IMR-90 (cell line): Measurements from ENCODE around the gene PVALEF. TPM values are rescaled to one million over a fixed set of nuclear protein-coding genes. Genes with fewer than 3 reads are reported as not detected.

Experiments used
- ATAC-seq: fragments of 200-7000 bp; cut with Tn5 transposase; 2 replicates; pipeline ENCODE4 v1.9.1; 2020; ENCODE audit warnings: low read depth, mild to moderate bottlenecking, moderate library complexity
- BruUV-seq: library from RNA; stranded (reverse); fragments of 400-500 nt; replicated peaks from 2 replicates; lab custom pipeline; 2021; lab: Mats Ljungman, UMichigan
- CTCF ChIA-PET: fragments of 300-600 bp; formaldehyde crosslinking; extraction: SDS; loops from one replicate; lab custom pipeline; 2021; ENCODE audit warnings: antibody characterized with exemption; lab: Yijun Ruan, JAX
- POLR2A ChIA-PET: fragments of 300-600 bp; sonication (Branson Sonifier 250); formaldehyde crosslinking; loops from one replicate; lab custom pipeline; 2022; ENCODE audit warnings: antibody characterized with exemption; ENCODE audit not compliant: unreplicated experiment; lab: Charles Lee
- DNase-seq: peaks from one replicate; pipeline ENCODE4 v3.0.0; 2013
- H2AFZ ChIP-seq: replicated peaks from 2 replicates; pipeline ENCODE3; 2013; ENCODE audit warnings: low read length, mild to moderate bottlenecking; ENCODE audit not compliant: poor library complexity
- H2AK5ac ChIP-seq: 2 replicates; pipeline ENCODE4 v1.6.1; 2013; ENCODE audit warnings: low read depth, low read length, inconsistent platforms
- H2AK9ac ChIP-seq: replicated peaks from 2 replicates; pipeline ENCODE3; 2013; ENCODE audit warnings: mild to moderate bottlenecking, low read depth, low read length, moderate library complexity; ENCODE audit not compliant: poor library complexity
- H2BK120ac ChIP-seq: 2 replicates; pipeline ENCODE4 v1.6.1; 2013; ENCODE audit warnings: low read depth, low read length, inconsistent platforms
- H2BK15ac ChIP-seq: 3 replicates; pipeline ENCODE4 v1.6.1; 2013; ENCODE audit warnings: low read depth, low read length, inconsistent platforms
- H2BK20ac ChIP-seq: 2 replicates; pipeline ENCODE4 v1.6.1; 2013; ENCODE audit warnings: low read depth, mild to moderate bottlenecking, inconsistent platforms, low read length, moderate library complexity
- H2BK5ac ChIP-seq: 2 replicates; pipeline ENCODE4 v1.6.1; 2013; ENCODE audit warnings: mild to moderate bottlenecking, low read depth, low read length, inconsistent platforms; ENCODE audit not compliant: poor library complexity, severe bottlenecking
- H3K14ac ChIP-seq: replicated peaks from 2 replicates; pipeline ENCODE4 v1.6.1; 2013; ENCODE audit warnings: low read depth, low read length, inconsistent platforms
- H3K18ac ChIP-seq: 2 replicates; pipeline ENCODE4 v1.6.1; 2013; ENCODE audit warnings: low read depth, low read length, control low read depth
- H3K23ac ChIP-seq: 2 replicates; pipeline ENCODE4 v1.6.1; 2013; ENCODE audit warnings: low read depth, low read length, inconsistent platforms
- H3K27ac ChIP-seq: 2 replicates; pipeline ENCODE4 v1.5.1; 2013; ENCODE audit warnings: mild to moderate bottlenecking, control low read depth, low read length; ENCODE audit not compliant: insufficient read depth
- H3K27me3 ChIP-seq: 2 replicates; pipeline ENCODE4 v1.6.1; 2013; ENCODE audit warnings: low read length; ENCODE audit not compliant: control insufficient read depth, insufficient read depth
- H3K36me3 ChIP-seq: 2 replicates; pipeline ENCODE4 v1.6.1; 2013; ENCODE audit warnings: low read length, mixed read lengths; ENCODE audit not compliant: control insufficient read depth, insufficient read depth
- H3K4ac ChIP-seq: 2 replicates; pipeline ENCODE4 v1.6.1; 2013; ENCODE audit warnings: low read depth, low read length, inconsistent platforms
- H3K4me1 ChIP-seq: 2 replicates; pipeline ENCODE4 v1.6.1; 2013; ENCODE audit warnings: low read length, mixed read lengths; ENCODE audit not compliant: control insufficient read depth, insufficient read depth
- H3K4me2 ChIP-seq: 2 replicates; pipeline ENCODE4 v1.6.1; 2013; ENCODE audit warnings: low read depth, mild to moderate bottlenecking, control low read depth, low read length, moderate library complexity
- H3K4me3 ChIP-seq: 2 replicates; pipeline ENCODE4 v1.5.1; 2013; ENCODE audit warnings: low read depth, mild to moderate bottlenecking, control low read depth, low read length, moderate library complexity; ENCODE audit not compliant: insufficient read depth
- H3K56ac ChIP-seq: 2 replicates; pipeline ENCODE4 v1.6.1; 2013; ENCODE audit warnings: low read length, inconsistent platforms; ENCODE audit not compliant: insufficient read depth; ENCODE audit errors: extremely low read depth
- H3K79me1 ChIP-seq, 2 experiments: 2 replicates each; pipeline ENCODE4 v1.6.1; 2013; ENCODE audit warnings: low read length in 2 of 2, inconsistent platforms in 1 of 2, low read depth in 1 of 2
- H3K9ac ChIP-seq: 2 replicates; pipeline ENCODE4 v1.6.1; 2013; ENCODE audit warnings: low read depth, low read length, control low read depth
- H3K9me1 ChIP-seq: 2 replicates; pipeline ENCODE4 v1.6.1; 2013; ENCODE audit warnings: low read length, inconsistent platforms; ENCODE audit not compliant: insufficient read depth
- H3K9me3 ChIP-seq: 2 replicates; pipeline ENCODE4 v1.6.1; 2013; ENCODE audit warnings: low read length; ENCODE audit not compliant: control insufficient read depth, insufficient read depth
- H4K20me1 ChIP-seq: 2 replicates; pipeline ENCODE4 v1.6.1; 2013; ENCODE audit warnings: low read length, inconsistent platforms; ENCODE audit not compliant: insufficient read depth
- H4K5ac ChIP-seq: 2 replicates; pipeline ENCODE4 v1.6.1; 2013; ENCODE audit warnings: mild to moderate bottlenecking, low read depth, low read length, control low read depth
- H4K8ac ChIP-seq, 2 experiments: 2 replicates each; pipeline ENCODE4 v1.6.1; 2013; ENCODE audit warnings: low read depth in 2 of 2, low read length in 2 of 2, control low read depth in 1 of 2, inconsistent platforms in 1 of 2
- H4K91ac ChIP-seq: 2 replicates; pipeline ENCODE4 v1.6.1; 2013; ENCODE audit warnings: low read depth, low read length, inconsistent platforms; ENCODE audit not compliant: insufficient read depth
- BHLHE40 ChIP-seq: fragments of 150-350 bp; IDR thresholded peaks from 2 replicates; pipeline ENCODE4 v1.6.1; 2016; ENCODE audit warnings: mild to moderate bottlenecking, low read depth, low read length
- CEBPB ChIP-seq: IDR thresholded peaks from 2 replicates; pipeline ENCODE4 v1.6.1; 2012; ENCODE audit warnings: low read depth, low read length, improper control_type of control experiment
- CHD1 ChIP-seq: IDR thresholded peaks from 2 replicates; pipeline ENCODE4 v1.6.1; 2012; ENCODE audit warnings: low read depth, low read length, improper control_type of control experiment
- FOS ChIP-seq: fragments of 150-350 bp; IDR thresholded peaks from 2 replicates; pipeline ENCODE4 v1.6.1; 2016; ENCODE audit warnings: low read depth, low read length
- MAFK ChIP-seq: IDR thresholded peaks from 2 replicates; pipeline ENCODE4 v1.6.1; 2012; ENCODE audit warnings: low read depth, low read length, improper control_type of control experiment
- MAZ ChIP-seq: IDR thresholded peaks from 2 replicates; pipeline ENCODE4 v1.6.1; 2012; ENCODE audit warnings: low read depth, mild to moderate bottlenecking, low read length, improper control_type of control experiment, moderate library complexity, borderline replicate concordance
- MXI1 ChIP-seq: IDR thresholded peaks from 2 replicates; pipeline ENCODE4 v1.6.1; 2012; ENCODE audit warnings: low read depth, mild to moderate bottlenecking, low read length, moderate library complexity, borderline replicate concordance
- POLR2A ChIP-seq: IDR thresholded peaks from 2 replicates; pipeline ENCODE4 v1.6.1; 2012; ENCODE audit warnings: mild to moderate bottlenecking, low read depth, low read length
- RCOR1 ChIP-seq: IDR thresholded peaks from 2 replicates; pipeline ENCODE4 v1.6.1; 2012; ENCODE audit warnings: mild to moderate bottlenecking, low read length, improper control_type of control experiment; ENCODE audit not compliant: insufficient replicate concordance
- RFX5 ChIP-seq: IDR thresholded peaks from 2 replicates; pipeline ENCODE4 v1.8.0; 2012; ENCODE audit warnings: low read depth, mild to moderate bottlenecking, low read length, moderate library complexity
- WGBS, 2 experiments: methylation state at CpG; one replicate each; pipeline versions ENCODE4 v1.1.5 to v1.1.7; 2013; ENCODE audit warnings: missing lambda C conversion rate in 2 of 2; ENCODE audit not compliant: insufficient read length in 1 of 2; ENCODE audit errors: extremely low coverage in 2 of 2; 5-methylcytosine and 5-hydroxymethylcytosine counted together
- dilution Hi-C: fragments of 300-500 bp; cut with HindIII; formaldehyde crosslinking; loops from one replicate; pipeline ENCODE4 v1.14.3; 2018; ENCODE audit warnings: low sequenced_read_pairs; ENCODE audit not compliant: unreplicated experiment
- in situ Hi-C: fragments of 300-500 bp; cut with MboI; formaldehyde crosslinking; loops from 3 replicates; pipeline ENCODE4 v1.14.3; 2019; ENCODE audit warnings: low sequenced_read_pairs, inconsistent platforms, mixed read lengths
- intact Hi-C: fragments of 100-400 bp; cut with micrococcal nuclease; formaldehyde crosslinking; loops from 2 replicates; pipeline ENCODE4 v1.10.0; 2022
- polyA plus RNA-seq, 3 experiments: library from polyadenylated mRNA; depleted of rRNA; stranded (reverse); fragments of >200 nt; gene quantifications; 2 replicates each; pipeline ENCODE4 v1.2.3, GENCODE V29; 2012; ENCODE audit warnings: low replicate concordance in 1 of 3
- total RNA-seq: library from RNA; depleted of rRNA; stranded (reverse); fragments of >200 nt; gene quantifications from 2 replicates; pipeline ENCODE4 v1.2.3, GENCODE V29; 2012
- TF ChIP-seq, protein P1 (sequence below): conservative IDR thresholded peaks from 2 replicates; pipeline ENCODE4 v1.5.1; 2012; ENCODE audit warnings: mild to moderate bottlenecking, low read depth, low read length, improper control_type of control experiment
- TF ChIP-seq, protein P2 (sequence below): fragments of 150-350 bp; IDR thresholded peaks from 2 replicates; pipeline ENCODE4 v1.6.1; 2016; ENCODE audit warnings: low read depth, mild to moderate bottlenecking, low read length, moderate library complexity, borderline replicate concordance

PVALEF gene
- total and polyA plus RNA-seq, 2 of the 4 experiments (the other 2 are of a cell fraction), result not detected

DNA sequence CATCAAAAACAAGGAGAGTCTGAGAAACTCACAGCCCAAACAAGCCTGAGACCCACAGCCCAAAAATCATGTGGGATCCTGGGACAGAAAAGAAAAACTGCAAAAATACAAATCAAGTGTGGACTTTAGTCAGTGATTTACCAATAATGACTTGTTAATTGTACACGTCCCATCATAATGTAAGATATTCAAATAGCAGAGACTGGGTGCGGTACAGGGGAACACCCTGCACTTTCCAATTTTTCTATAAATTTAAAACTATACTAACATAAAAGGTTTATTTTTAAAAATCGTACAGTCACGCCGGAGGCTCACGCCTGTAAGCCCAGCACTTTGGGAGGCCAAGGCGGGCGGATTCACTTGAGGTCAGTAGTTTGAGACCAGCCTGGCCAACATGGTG is 48.7 kb downstream of the PVALEF start:
- Histone ChIP-seq H3K23ac (no peak overlapping the region), H3K36me3 (no peaks in the 10 kb centered on the region), H2BK15ac (no peak overlapping the region), H3K9ac (no peak overlapping the region), H2BK20ac (no peak overlapping the region), H4K91ac (no peak overlapping the region), H2BK5ac (no peak overlapping the region), H4K5ac (no peak overlapping the region), H3K27me3 (no peaks in the 10 kb centered on the region), H3K14ac (no peak overlapping the region), H3K4me1 (no peaks in the 10 kb centered on the region), H3K18ac (no peak overlapping the region), H2AK5ac (no peak overlapping the region), H3K27ac (no peak overlapping the region), H4K8ac (no peak overlapping the region), H3K4ac (no peak overlapping the region), H3K4me3 (no peak overlapping the region), H3K4me2 (no peak overlapping the region), H2BK120ac (no peak overlapping the region), H2AFZ (no peak overlapping the region), H3K79me1 (peaks cover 0 to 6% of the 10 kb centered on the region in 2 experiments; a peak in 1 of 4 replicates), H3K9me1 (no peaks in the 10 kb centered on the region), H2AK9ac (no peak overlapping the region), H4K20me1 (no peaks in the 10 kb centered on the region; the same call in 1 of the 2 replicates), H3K56ac (no peak overlapping the region), H3K9me3 (no peaks in the 10 kb centered on the region)
- intact Hi-C loops (no loop called here), dilution Hi-C loops (no loop called here), in situ Hi-C loops (no loop called here)
- BruUV-seq, result no TSS peak
- no peak for DNase-seq
- no peak for ATAC-seq
- TF ChIP-seq FOS (no peak), MAFK (no peak), CEBPB (no peak), CHD1 (no peak), POLR2A (no peak), MAZ (no peak), RCOR1 (no peak), BHLHE40 (no peak), MXI1 (no peak), RFX5 (no peak)
- TF ChIP-seq, protein P1, sequence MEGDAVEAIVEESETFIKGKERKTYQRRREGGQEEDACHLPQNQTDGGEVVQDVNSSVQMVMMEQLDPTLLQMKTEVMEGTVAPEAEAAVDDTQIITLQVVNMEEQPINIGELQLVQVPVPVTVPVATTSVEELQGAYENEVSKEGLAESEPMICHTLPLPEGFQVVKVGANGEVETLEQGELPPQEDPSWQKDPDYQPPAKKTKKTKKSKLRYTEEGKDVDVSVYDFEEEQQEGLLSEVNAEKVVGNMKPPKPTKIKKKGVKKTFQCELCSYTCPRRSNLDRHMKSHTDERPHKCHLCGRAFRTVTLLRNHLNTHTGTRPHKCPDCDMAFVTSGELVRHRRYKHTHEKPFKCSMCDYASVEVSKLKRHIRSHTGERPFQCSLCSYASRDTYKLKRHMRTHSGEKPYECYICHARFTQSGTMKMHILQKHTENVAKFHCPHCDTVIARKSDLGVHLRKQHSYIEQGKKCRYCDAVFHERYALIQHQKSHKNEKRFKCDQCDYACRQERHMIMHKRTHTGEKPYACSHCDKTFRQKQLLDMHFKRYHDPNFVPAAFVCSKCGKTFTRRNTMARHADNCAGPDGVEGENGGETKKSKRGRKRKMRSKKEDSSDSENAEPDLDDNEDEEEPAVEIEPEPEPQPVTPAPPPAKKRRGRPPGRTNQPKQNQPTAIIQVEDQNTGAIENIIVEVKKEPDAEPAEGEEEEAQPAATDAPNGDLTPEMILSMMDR, result no peak
- TF ChIP-seq, protein P2, sequence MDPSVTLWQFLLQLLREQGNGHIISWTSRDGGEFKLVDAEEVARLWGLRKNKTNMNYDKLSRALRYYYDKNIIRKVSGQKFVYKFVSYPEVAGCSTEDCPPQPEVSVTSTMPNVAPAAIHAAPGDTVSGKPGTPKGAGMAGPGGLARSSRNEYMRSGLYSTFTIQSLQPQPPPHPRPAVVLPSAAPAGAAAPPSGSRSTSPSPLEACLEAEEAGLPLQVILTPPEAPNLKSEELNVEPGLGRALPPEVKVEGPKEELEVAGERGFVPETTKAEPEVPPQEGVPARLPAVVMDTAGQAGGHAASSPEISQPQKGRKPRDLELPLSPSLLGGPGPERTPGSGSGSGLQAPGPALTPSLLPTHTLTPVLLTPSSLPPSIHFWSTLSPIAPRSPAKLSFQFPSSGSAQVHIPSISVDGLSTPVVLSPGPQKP, result no peak
- no CpG with 5 or more reads among the region's 8 CpGs for WGBS, 2 experiments
- ChIA-PET POLR2A (no interaction called here), CTCF (no interaction called here)
